HEK293T (cell line): Measurements from ENCODE around the gene SCYGR2.

Source experiments
- BHLHE40 ChIP-seq: fragments of 450-650 bp; IDR thresholded peaks from 2 replicates; pipeline ENCODE4 v1.6.1; 2016; ENCODE audit warnings: mild to moderate bottlenecking, moderate library complexity, borderline replicate concordance
- CTBP1 ChIP-seq: fragments of 450-650 bp; IDR thresholded peaks from 2 replicates; pipeline ENCODE4 v1.6.1; 2016; ENCODE audit warnings: borderline replicate concordance
- ELF4 ChIP-seq: fragments of 450-650 bp; IDR thresholded peaks from 2 replicates; pipeline ENCODE4 v1.6.1; 2017; ENCODE audit warnings: antibody characterized with exemption
- FOXK2 ChIP-seq: fragments of 450-650 bp; IDR thresholded peaks from 2 replicates; pipeline ENCODE4 v1.6.1; 2016; ENCODE audit warnings: mild to moderate bottlenecking
- FOXM1 ChIP-seq: fragments of 450-650 bp; IDR thresholded peaks from 2 replicates; pipeline ENCODE4 v1.6.1; 2017; ENCODE audit warnings: mild to moderate bottlenecking, borderline replicate concordance
- HDGF ChIP-seq: fragments of 450-650 bp; IDR thresholded peaks from 2 replicates; pipeline ENCODE4 v1.6.1; 2017; ENCODE audit warnings: antibody characterized with exemption, borderline replicate concordance
- L3MBTL2 ChIP-seq: fragments of 450-650 bp; conservative IDR thresholded peaks from 2 replicates; pipeline ENCODE4 v1.6.1; 2016; ENCODE audit warnings: mild to moderate bottlenecking
- LEF1 ChIP-seq: fragments of 450-650 bp; IDR thresholded peaks from 2 replicates; pipeline ENCODE4 v1.6.1; 2017; ENCODE audit warnings: mild to moderate bottlenecking, borderline replicate concordance
- NFRKB ChIP-seq: fragments of 450-650 bp; IDR thresholded peaks from 2 replicates; pipeline ENCODE4 v1.6.1; 2016; ENCODE audit warnings: mild to moderate bottlenecking, moderate library complexity
- SP1 ChIP-seq: fragments of 450-650 bp; IDR thresholded peaks from 2 replicates; pipeline ENCODE4 v1.6.1; 2017
- SUZ12 ChIP-seq: fragments of 450-650 bp; IDR thresholded peaks from 2 replicates; pipeline ENCODE4 v1.6.1; 2016; ENCODE audit warnings: mild to moderate bottlenecking
- TARDBP ChIP-seq: fragments of 450-650 bp; IDR thresholded peaks from 2 replicates; pipeline ENCODE4 v1.6.1; 2016
- ZNF384 ChIP-seq: fragments of 450-650 bp; IDR thresholded peaks from 2 replicates; pipeline ENCODE4 v1.6.1; 2016
- TF ChIP-seq, protein P1 (sequence below): fragments of 450-650 bp; IDR thresholded peaks from 2 replicates; pipeline ENCODE4 v1.6.1; 2016

DNA sequence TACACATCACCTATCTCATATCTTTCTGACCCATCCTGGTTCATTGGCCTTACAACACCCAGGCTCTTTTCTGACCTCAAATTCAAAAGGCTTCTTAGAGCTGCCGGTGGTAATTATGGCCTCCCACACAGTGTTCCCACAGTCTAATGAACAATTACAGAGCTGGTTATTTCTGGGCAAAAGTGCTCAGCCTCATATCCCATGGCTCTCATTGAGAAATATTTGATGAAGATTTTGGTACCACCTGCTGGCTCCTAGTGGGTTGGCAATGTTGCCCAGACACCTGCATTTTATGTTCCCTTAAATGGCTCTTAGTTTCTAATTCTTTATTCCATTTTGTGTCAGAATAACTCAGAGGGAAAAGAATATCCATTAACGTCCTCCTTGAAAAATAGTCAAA is 20.1 kb upstream of the SCYGR2 start:
- TF ChIP-seq SP1 (no peak), SUZ12 (no peak), FOXK2 (no peak), LEF1 (no peak), BHLHE40 (no peak), NFRKB (no peak), FOXM1 (no peak), ZNF384 (no peak), CTBP1 (no peak), ELF4 (no peak), TARDBP (no peak), L3MBTL2 (no peak), HDGF (no peak)
- TF ChIP-seq, protein P1, sequence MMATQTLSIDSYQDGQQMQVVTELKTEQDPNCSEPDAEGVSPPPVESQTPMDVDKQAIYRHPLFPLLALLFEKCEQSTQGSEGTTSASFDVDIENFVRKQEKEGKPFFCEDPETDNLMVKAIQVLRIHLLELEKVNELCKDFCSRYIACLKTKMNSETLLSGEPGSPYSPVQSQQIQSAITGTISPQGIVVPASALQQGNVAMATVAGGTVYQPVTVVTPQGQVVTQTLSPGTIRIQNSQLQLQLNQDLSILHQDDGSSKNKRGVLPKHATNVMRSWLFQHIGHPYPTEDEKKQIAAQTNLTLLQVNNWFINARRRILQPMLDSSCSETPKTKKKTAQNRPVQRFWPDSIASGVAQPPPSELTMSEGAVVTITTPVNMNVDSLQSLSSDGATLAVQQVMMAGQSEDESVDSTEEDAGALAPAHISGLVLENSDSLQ, result no peak
